Neural cell (in vitro differentiated cells): ENCODE results near the gene MANEAL.

Experiments used
- EP300 ChIP-seq: fragments of 450-650 bp; conservative IDR thresholded peaks from 2 replicates; pipeline ENCODE4 v1.6.1; 2014; ENCODE audit warnings: antibody characterized with exemption, mild to moderate bottlenecking, moderate library complexity; ENCODE audit not compliant: poor library complexity, severe bottlenecking
- MXI1 ChIP-seq: fragments of 450-650 bp; conservative IDR thresholded peaks from 2 replicates; pipeline ENCODE4 v1.6.1; 2014; ENCODE audit warnings: antibody characterized with exemption, mild to moderate bottlenecking; ENCODE audit not compliant: poor library complexity, severe bottlenecking
- POLR2AphosphoS5 ChIP-seq: IDR thresholded peaks from 2 replicates; pipeline ENCODE4 v1.6.1; 2012
- TF ChIP-seq, protein P1 (sequence below): fragments of 450-650 bp; IDR thresholded peaks from 2 replicates; pipeline ENCODE4 v1.5.1; 2014; ENCODE audit warnings: antibody characterized with exemption, mild to moderate bottlenecking, moderate library complexity; ENCODE audit not compliant: poor library complexity, severe bottlenecking

DNA sequence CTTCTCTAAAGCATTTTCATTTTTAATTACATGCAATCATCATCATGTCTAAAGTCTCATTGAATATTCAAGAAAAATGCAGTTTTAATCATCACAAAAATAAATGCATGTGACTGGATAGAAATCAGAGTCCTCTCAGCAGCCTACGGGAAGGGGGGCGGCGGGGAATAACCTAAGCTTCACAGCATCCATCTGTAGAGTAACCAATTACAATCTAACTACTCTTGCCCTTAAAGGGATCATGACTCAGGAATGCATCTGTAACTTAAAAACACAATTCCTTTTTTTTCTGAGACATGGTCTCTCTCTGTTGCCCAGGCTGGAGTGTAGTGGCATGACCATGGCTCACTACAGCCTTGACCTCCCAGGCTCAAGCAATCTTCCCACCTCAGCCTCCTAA, 43.1 kb downstream of the MANEAL start:
- TF ChIP-seq POLR2AphosphoS5 (no peak), MXI1 (no peak), EP300 (no peak)
- TF ChIP-seq, protein P1, sequence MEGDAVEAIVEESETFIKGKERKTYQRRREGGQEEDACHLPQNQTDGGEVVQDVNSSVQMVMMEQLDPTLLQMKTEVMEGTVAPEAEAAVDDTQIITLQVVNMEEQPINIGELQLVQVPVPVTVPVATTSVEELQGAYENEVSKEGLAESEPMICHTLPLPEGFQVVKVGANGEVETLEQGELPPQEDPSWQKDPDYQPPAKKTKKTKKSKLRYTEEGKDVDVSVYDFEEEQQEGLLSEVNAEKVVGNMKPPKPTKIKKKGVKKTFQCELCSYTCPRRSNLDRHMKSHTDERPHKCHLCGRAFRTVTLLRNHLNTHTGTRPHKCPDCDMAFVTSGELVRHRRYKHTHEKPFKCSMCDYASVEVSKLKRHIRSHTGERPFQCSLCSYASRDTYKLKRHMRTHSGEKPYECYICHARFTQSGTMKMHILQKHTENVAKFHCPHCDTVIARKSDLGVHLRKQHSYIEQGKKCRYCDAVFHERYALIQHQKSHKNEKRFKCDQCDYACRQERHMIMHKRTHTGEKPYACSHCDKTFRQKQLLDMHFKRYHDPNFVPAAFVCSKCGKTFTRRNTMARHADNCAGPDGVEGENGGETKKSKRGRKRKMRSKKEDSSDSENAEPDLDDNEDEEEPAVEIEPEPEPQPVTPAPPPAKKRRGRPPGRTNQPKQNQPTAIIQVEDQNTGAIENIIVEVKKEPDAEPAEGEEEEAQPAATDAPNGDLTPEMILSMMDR: no peak
